ENCODE data around the gene MED4. TPM values are rescaled to one million over a fixed set of nuclear protein-coding genes. Genes with fewer than 3 reads are reported as not detected.

MED4 gene
- total and polyA plus RNA-seq, 2 of the 8 experiments (the other 6 are each of a cell fraction or from before 2014, with no cell fraction given) = 25.7 to 48.1 TPM

GRCh38 chr13:48043789-48044503 lies 51.0 kb downstream of the MED4 start:
- POLR2A ChIA-PET (ENCODE audit: partially characterized antibody) = interaction anchor here (0.6 kb wide), 1 partner anchor 78 kb away, joined by 3 read pairs; no protein-coding TSS in a partner anchor
- no peak overlapping the region for H4K91ac ChIP-seq (replicated peaks; ENCODE audit: insufficient read length, low read length)
- H3K4ac ChIP-seq (replicated peaks; ENCODE audit: insufficient read length, low read depth, low read length) = no peak overlapping the region
- no peak overlapping the region for H2AK5ac ChIP-seq (ENCODE audit: low read depth, low read length)
- H2AFZ ChIP-seq (ENCODE audit: low read length) = no peak overlapping the region
- H4K5ac ChIP-seq (ENCODE audit: insufficient read length, low read depth, low read length) = no peak overlapping the region
- H2BK5ac ChIP-seq (ENCODE audit: low read depth, low read length) = no peak overlapping the region
- no peaks in the 10 kb centered on the region for H3K9me3 ChIP-seq (ENCODE audit: insufficient read depth in 2 of 2, low read depth in 1 of 2, low read length in 1 of 2)
- peaks cover 0 to 2% (median under 1%) of the 10 kb centered on the region in 4 experiments; a peak in 2 of 7 replicates for H3K4me1 ChIP-seq (replicated peaks in 1 of 4; ENCODE audit: control insufficient read depth in 3 of 4, insufficient read depth in 4 of 4, low read length in 3 of 4)
- FAIRE-seq (no peak), DNase-seq (ENCODE audit: low read depth in 1 of 2, low spot score in 2 of 2) (no peak)
- no peak overlapping the region for H3K14ac ChIP-seq (ENCODE audit: insufficient read length)
- no peak overlapping the region for H3K56ac ChIP-seq (replicated peaks; ENCODE audit: insufficient read length, low read depth, low read length)
- H4K20me1 ChIP-seq (replicated peaks in 1 of 2; ENCODE audit: control insufficient read depth in 1 of 2, insufficient read depth in 2 of 2, low read length in 2 of 2) = no peaks in the 10 kb centered on the region
- H3K23me2 ChIP-seq (ENCODE audit: low read depth, low read length) = no peaks in the 10 kb centered on the region
- no peak overlapping the region for H2BK120ac ChIP-seq (replicated peaks; ENCODE audit: low read depth, low read length)
- H3K23ac ChIP-seq (ENCODE audit: insufficient read length) = no peak overlapping the region
- H3K79me2 ChIP-seq (ENCODE audit: control insufficient read depth in 1 of 2, insufficient read depth in 2 of 2, low read length in 2 of 2) = peaks cover 0 to 13% of the 10 kb centered on the region in 2 experiments; a peak in 3 of 4 replicates
- CTCF ChIA-PET (ENCODE audit: partially characterized antibody) = interaction anchor here (1.6 kb wide), 1 partner anchor 51 kb away, joined by 5 read pairs; the partner anchor contains the start of gene MED4
- H3K79me1 ChIP-seq (ENCODE audit: low read depth, low read length) = 0 out of 2 replicates have a peak, but pooled peaks cover 2% of the 10 kb centered on the region
- no peak overlapping the region for H2BK15ac ChIP-seq (ENCODE audit: low read length)
- no peak overlapping the region for H3K9ac ChIP-seq (replicated peaks in 1 of 4; ENCODE audit: extremely low read depth in 1 of 4, low read depth in 3 of 4, low read length in 3 of 4)
- no peak overlapping the region for H3K18ac ChIP-seq (ENCODE audit: extremely low read depth, low read length)
- no peak overlapping the region for H3K27ac ChIP-seq (ENCODE audit: low read depth, low read length)
- H3K4me3 ChIP-seq (ENCODE audit: extremely low read depth in 1 of 4, insufficient read depth in 2 of 4, low read depth in 3 of 4, low read length in 4 of 4) = no peak overlapping the region
- H3K4me2 ChIP-seq (ENCODE audit: insufficient read depth in 1 of 2, low read depth in 2 of 2, low read length in 2 of 2) = no peak overlapping the region
- H2BK20ac ChIP-seq (ENCODE audit: low read length) = no peak overlapping the region
- no peaks in the 10 kb centered on the region for H3K27me3 ChIP-seq (replicated peaks in 1 of 4; ENCODE audit: control insufficient read depth in 3 of 4, extremely low read depth in 1 of 4, insufficient read depth in 3 of 4, low read length in 3 of 4)
- H2BK12ac ChIP-seq (ENCODE audit: low read depth, low read length) = no peak overlapping the region
- no peak overlapping the region for H4K8ac ChIP-seq (ENCODE audit: extremely low read depth, insufficient read depth, low read length)
- peaks cover 10 to 32% (median 20%) of the 10 kb centered on the region in 4 experiments; a peak in 7 of 8 replicates for H3K36me3 ChIP-seq (ENCODE audit: control insufficient read depth in 2 of 4, insufficient read depth in 4 of 4, low read length in 3 of 4)
- TF ChIP-seq GTF2F1 (IDR thresholded peaks at IDR 0.05; ENCODE audit: borderline replicate concordance, low read depth, low read length) (no peak), HDAC2 (IDR thresholded peaks at IDR 0.05; ENCODE audit: borderline replicate concordance in 1 of 2, low read depth in 2 of 2, low read length in 2 of 2) (no peak), MAFK (IDR thresholded peaks at IDR 0.05; ENCODE audit: low read depth, low read length) (no peak), SP1 (IDR thresholded peaks at IDR 0.05; ENCODE audit: low read depth, low read length) (no peak), CHD1 (IDR thresholded peaks at IDR 0.05; ENCODE audit: low read depth, low read length) (no peak), ASH2L (IDR thresholded peaks at IDR 0.05; ENCODE audit: low read length) (no peak), KDM1A (IDR thresholded peaks at IDR 0.05; ENCODE audit: borderline replicate concordance, low read length) (no peak), POLR2AphosphoS5 (IDR thresholded peaks at IDR 0.05; ENCODE audit: low read depth, low read length) (no peak), CTBP2 (IDR thresholded peaks at IDR 0.05; ENCODE audit: borderline replicate concordance, insufficient read depth, insufficient read length, low read length) (no peak), TAF7 (optimal IDR thresholded peaks at IDR 0.05; ENCODE audit: borderline replicate concordance, low read depth, low read length) (no peak), CTCF (IDR thresholded peaks at IDR 0.05; ENCODE audit: control extremely low read depth in 1 of 3, insufficient read depth in 1 of 3, low read depth in 1 of 3, low read length in 3 of 3) (no peak)
